HFFc6 (cell line): ENCODE results near the gene CCNT2. TPM values are rescaled to one million over a fixed set of nuclear protein-coding genes. Genes with fewer than 3 reads are reported as not detected.
"Not testable (repeated sequence)": the region's sequence is repeated elsewhere in the genome, so short reads cannot be mapped to it uniquely, and the experiment has no call there.

Experiments used
- DNase-seq: peaks from one replicate; pipeline ENCODE4 v3.0.0-alpha.2; 2018
- H3K27ac Mint-ChIP-seq: 2 replicates; pipeline ENCODE4 v1.8.0; 2020; ENCODE audit warnings: mild to moderate bottlenecking, mixed read lengths
- H3K27me3 Mint-ChIP-seq: 2 replicates; pipeline ENCODE4 v1.8.0; 2021; ENCODE audit warnings: mild to moderate bottlenecking, moderate library complexity, mixed read lengths; ENCODE audit not compliant: insufficient read depth
- H3K36me3 Mint-ChIP-seq: 2 replicates; pipeline ENCODE4 v1.8.0; 2021; ENCODE audit warnings: low read depth, mixed read lengths
- H3K4me1 Mint-ChIP-seq: 2 replicates; pipeline ENCODE4 v1.8.0; 2020; ENCODE audit warnings: low read depth, mixed read lengths
- H3K4me3 Mint-ChIP-seq: 2 replicates; pipeline ENCODE4 v1.8.0; 2020; ENCODE audit warnings: mild to moderate bottlenecking, moderate library complexity, mixed read lengths
- H3K9me3 Mint-ChIP-seq: 2 replicates; pipeline ENCODE4 v1.8.0; 2020; ENCODE audit warnings: mild to moderate bottlenecking, mixed read lengths
- CTCF ChIP-seq: fragments of 200-600 bp; sonication (generic); IDR thresholded peaks from 2 replicates; pipeline ENCODE4 v1.5.0; 2021; ENCODE audit warnings: antibody characterized with exemption, mild to moderate bottlenecking
- total RNA-seq, 6 experiments: library from RNA; stranded (reverse); fragmentation: NEBNext Ultra II Directional; extraction: Animal tissue kit (Norgen Biotek cat#: 25700); gene quantifications; 2 replicates in 1 of 6; 3 replicates in 5 of 6; pipeline ENCODE4 v1.2.3, GENCODE V29; 2021

The CCNT2 gene
- total RNA-seq, 6 experiments from 2014 or later = 16.9 to 22.4 (median 19.6) TPM

GRCh38 chr2:134957477-134957876 lies 38.9 kb downstream of the CCNT2 start:
- Mint-ChIP-seq H3K4me3 (no peak overlapping the region), H3K9me3 (no peaks in the 10 kb centered on the region), H3K27ac (no peak overlapping the region), H3K36me3 (peaks cover 14% of the 10 kb centered on the region), H3K27me3 (no peaks in the 10 kb centered on the region), H3K4me1 (no peaks in the 10 kb centered on the region)
- DNase-seq = no peak
- no peak for TF ChIP-seq CTCF

GRCh38 chr2:134967166-134967565 lies 48.5 kb downstream of the CCNT2 start:
- not testable (repeated sequence) for DNase-seq, H3K9me3 Mint-ChIP-seq, H3K27me3 Mint-ChIP-seq, H3K4me1 Mint-ChIP-seq, H3K36me3 Mint-ChIP-seq, H3K27ac Mint-ChIP-seq, H3K4me3 Mint-ChIP-seq

GRCh38 chr2:134973241-134974138 lies 54.9 kb downstream of the CCNT2 start:
- Mint-ChIP-seq H3K27me3 (peaks cover 22% of the 10 kb centered on the region), H3K36me3 (peaks cover 4% of the 10 kb centered on the region), H3K4me3 (no peak overlapping the region), H3K27ac (no peak overlapping the region), H3K4me1 (no peaks in the 10 kb centered on the region), H3K9me3 (peaks cover 20% of the 10 kb centered on the region)
- no peak for DNase-seq
- no peak for TF ChIP-seq CTCF

- H3K27ac Mint-ChIP-seq = no peak overlapping the region
- no peaks in the 10 kb centered on the region for H3K4me1 Mint-ChIP-seq
- DNase-seq = no peak
- no peak overlapping the region for H3K4me3 Mint-ChIP-seq
- peaks cover 13% of the 10 kb centered on the region; the same call in 1 of the 2 replicates for H3K9me3 Mint-ChIP-seq
- H3K27me3 Mint-ChIP-seq = peaks cover 22% of the 10 kb centered on the region
- H3K36me3 Mint-ChIP-seq = no peaks in the 10 kb centered on the region; the same call in 1 of the 2 replicates
- TF ChIP-seq CTCF = no peak
These were observed 56.8 kb downstream of the CCNT2 start for GRCh38 chr2:134975281-134976009.

- no peak for TF ChIP-seq CTCF
- no peak overlapping the region for H3K4me3 Mint-ChIP-seq
- H3K9me3 Mint-ChIP-seq = peaks cover 13% of the 10 kb centered on the region; the same call in 1 of the 2 replicates
- H3K27me3 Mint-ChIP-seq = peaks cover 22% of the 10 kb centered on the region
- DNase-seq = no peak
- no peaks in the 10 kb centered on the region for H3K4me1 Mint-ChIP-seq
- no peaks in the 10 kb centered on the region; the same call in 1 of the 2 replicates for H3K36me3 Mint-ChIP-seq
- H3K27ac Mint-ChIP-seq = no peak overlapping the region
These were observed 57.6 kb downstream of the CCNT2 start for GRCh38 chr2:134976074-134976702.

GRCh38 chr2:134977104-134977503 lies 58.5 kb downstream of the CCNT2 start:
- H3K4me3 Mint-ChIP-seq, H3K4me1 Mint-ChIP-seq: not testable (repeated sequence)

More at GRCh38 chr2:134977104-134977503, 58.5 kb downstream of the CCNT2 start:
- H3K27me3 Mint-ChIP-seq = peaks cover 20% of the 10 kb centered on the region
- not testable (repeated sequence) for DNase-seq, H3K36me3 Mint-ChIP-seq, H3K27ac Mint-ChIP-seq
- peaks cover 13% of the 10 kb centered on the region; the same call in 1 of the 2 replicates for H3K9me3 Mint-ChIP-seq
